ENCODE results near the gene HDAC5. TPM values are rescaled to one million over a fixed set of nuclear protein-coding genes. Genes with fewer than 3 reads are reported as not detected.

The HDAC5 gene
- total RNA-seq, 1 donor from 2014 or later = 51.2 TPM

DNA sequence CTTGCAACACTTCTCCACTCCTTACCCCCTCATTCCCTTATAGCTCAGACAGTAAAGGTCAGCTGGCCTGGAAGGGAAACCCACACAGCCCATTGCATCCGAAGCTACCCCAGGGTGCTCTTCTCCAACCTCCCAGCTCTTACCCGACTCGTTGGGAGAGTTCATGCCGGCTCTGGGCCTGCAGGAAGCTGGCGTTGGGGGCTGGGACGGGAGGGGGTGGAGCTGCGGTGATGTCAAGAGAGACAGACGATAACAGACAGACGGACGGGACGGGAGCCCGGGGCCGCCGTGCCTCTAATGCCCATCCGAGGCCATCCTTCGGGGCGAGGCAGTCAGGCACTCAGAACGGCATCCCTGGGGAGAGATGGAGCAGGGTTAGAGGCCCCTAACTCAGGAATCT lies 6.1 kb downstream of the HDAC5 start:
- peaks cover 3% of the 10 kb centered on the region for H3K36me3 Mint-ChIP-seq (ENCODE audit: low read depth)
- peaks cover 18% of the 10 kb centered on the region for H3K4me1 Mint-ChIP-seq (ENCODE audit: low read depth)
- H3K27ac Mint-ChIP-seq (ENCODE audit: unreplicated experiment) = no peak overlapping the region
- no peak for DNase-seq (ENCODE audit: low spot score)
- no peaks in the 10 kb centered on the region for H3K9me3 Mint-ChIP-seq (ENCODE audit: low read depth)
- H3K4me3 Mint-ChIP-seq (ENCODE audit: unreplicated experiment) = no peak overlapping the region
- TF ChIP-seq, protein P1, sequence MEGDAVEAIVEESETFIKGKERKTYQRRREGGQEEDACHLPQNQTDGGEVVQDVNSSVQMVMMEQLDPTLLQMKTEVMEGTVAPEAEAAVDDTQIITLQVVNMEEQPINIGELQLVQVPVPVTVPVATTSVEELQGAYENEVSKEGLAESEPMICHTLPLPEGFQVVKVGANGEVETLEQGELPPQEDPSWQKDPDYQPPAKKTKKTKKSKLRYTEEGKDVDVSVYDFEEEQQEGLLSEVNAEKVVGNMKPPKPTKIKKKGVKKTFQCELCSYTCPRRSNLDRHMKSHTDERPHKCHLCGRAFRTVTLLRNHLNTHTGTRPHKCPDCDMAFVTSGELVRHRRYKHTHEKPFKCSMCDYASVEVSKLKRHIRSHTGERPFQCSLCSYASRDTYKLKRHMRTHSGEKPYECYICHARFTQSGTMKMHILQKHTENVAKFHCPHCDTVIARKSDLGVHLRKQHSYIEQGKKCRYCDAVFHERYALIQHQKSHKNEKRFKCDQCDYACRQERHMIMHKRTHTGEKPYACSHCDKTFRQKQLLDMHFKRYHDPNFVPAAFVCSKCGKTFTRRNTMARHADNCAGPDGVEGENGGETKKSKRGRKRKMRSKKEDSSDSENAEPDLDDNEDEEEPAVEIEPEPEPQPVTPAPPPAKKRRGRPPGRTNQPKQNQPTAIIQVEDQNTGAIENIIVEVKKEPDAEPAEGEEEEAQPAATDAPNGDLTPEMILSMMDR (IDR thresholded peaks at IDR 0.05) = no peak
- no peaks in the 10 kb centered on the region for H3K27me3 Mint-ChIP-seq (ENCODE audit: low read depth)

DNA sequence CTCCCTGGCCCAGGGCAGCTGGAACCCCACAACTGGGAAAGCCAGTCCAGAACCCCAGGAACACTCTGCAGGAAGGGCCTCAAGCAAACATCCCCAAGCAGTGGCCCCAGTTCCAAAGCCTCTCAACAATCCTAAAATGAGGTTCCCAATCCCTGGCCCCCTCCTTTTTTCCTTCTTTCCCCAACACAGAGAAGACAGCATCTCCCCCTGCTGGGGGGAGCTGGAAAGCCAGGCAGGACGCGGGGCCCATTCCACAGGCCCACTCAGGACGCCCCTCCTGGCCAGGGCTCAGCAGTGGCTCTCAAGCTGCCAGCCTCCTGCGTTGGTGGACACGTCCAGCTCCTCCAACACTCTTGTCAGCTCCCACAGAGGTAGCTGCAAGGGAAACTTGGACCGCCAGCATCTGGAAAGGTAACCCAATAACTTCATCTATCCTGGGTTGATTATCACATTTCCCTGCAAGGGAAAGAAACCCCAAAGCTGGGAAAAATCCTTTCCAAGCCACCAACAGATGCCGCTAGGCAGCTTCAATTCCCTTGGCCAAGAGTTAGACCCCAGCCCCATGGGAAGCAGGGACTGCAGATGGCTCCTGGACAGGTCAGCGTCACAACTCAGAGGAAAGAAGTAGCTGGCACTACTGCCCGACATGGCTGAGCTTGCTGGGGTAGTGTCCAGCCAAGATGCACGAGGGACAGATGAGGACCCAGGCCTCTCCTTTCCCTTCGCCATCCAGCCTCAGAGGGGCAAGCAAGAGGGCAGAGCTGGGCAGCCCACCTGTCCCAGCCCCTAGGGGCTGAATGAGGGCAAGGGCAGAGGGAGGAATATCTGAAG lies 7.6 kb downstream of the HDAC5 start:
- no peak overlapping the region for H3K4me3 Mint-ChIP-seq (ENCODE audit: unreplicated experiment)
- no peak overlapping the region for H3K27ac Mint-ChIP-seq (ENCODE audit: unreplicated experiment)
- no peaks in the 10 kb centered on the region for H3K9me3 Mint-ChIP-seq (ENCODE audit: low read depth)
- no peak for DNase-seq (ENCODE audit: low spot score)
- TF ChIP-seq, protein P1 (IDR thresholded peaks at IDR 0.05) = peak; percentile 88
- no peaks in the 10 kb centered on the region for H3K27me3 Mint-ChIP-seq (ENCODE audit: low read depth)
- H3K36me3 Mint-ChIP-seq (ENCODE audit: low read depth) = peaks cover 3% of the 10 kb centered on the region
- peaks cover 20% of the 10 kb centered on the region for H3K4me1 Mint-ChIP-seq (ENCODE audit: low read depth)

DNA sequence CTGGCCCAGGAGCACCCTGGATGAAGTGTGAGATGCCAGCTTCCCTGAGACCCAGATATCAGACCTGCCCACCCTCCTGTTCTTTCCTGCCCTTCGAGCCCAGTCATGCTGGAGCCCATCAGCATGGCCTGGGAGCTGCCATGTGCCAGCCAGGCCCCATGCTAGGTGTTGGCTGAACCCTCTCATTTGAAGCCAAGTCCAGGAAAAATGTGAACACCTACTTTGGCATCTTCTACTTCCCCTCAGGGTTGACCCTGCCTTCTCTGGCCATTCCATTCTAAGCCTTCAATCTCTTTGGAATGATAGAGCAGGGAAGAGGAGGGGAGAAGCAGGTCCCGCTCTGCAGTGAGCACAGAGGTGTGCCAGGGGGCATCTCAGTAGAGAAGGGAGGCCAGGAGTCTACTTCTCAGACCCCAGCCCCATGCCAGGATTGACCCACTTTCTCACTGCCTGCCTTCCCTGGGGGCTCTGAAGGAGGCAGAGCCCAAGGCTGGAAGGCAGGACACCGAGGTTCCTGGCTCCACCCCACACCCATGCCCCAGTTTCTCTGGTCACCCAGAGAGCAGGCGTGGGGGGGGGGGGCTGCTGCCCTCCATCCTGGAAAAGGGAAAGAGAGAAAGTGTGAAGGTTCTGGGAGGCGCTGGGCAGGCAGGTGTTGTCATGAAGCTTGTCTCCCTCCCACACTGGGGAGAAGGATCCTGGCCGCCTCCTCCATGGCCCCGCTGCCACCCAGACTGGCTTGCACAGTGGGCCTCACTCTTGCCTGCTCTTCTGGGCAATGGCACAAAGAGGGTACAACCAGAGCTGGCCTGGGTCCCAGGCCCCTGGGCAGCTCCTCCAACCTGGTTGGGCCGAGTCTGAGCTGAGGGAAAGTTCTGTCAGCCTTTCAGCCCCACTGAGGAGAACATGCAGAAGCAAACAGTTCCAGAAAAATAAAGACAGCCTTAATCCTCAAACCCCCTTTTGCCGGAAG lies 9.3 kb downstream of the HDAC5 start:
- Mint-ChIP-seq H3K27me3 (ENCODE audit: low read depth) (no peaks in the 10 kb centered on the region), H3K4me1 (ENCODE audit: low read depth) (peaks cover 33% of the 10 kb centered on the region), H3K36me3 (ENCODE audit: low read depth) (peaks cover 3% of the 10 kb centered on the region), H3K9me3 (ENCODE audit: low read depth) (no peaks in the 10 kb centered on the region), H3K27ac (ENCODE audit: unreplicated experiment) (no peak overlapping the region), H3K4me3 (ENCODE audit: unreplicated experiment) (no peak overlapping the region)
- no peak for DNase-seq (ENCODE audit: low spot score)
- TF ChIP-seq, protein P1 (IDR thresholded peaks at IDR 0.05) = no peak

DNA sequence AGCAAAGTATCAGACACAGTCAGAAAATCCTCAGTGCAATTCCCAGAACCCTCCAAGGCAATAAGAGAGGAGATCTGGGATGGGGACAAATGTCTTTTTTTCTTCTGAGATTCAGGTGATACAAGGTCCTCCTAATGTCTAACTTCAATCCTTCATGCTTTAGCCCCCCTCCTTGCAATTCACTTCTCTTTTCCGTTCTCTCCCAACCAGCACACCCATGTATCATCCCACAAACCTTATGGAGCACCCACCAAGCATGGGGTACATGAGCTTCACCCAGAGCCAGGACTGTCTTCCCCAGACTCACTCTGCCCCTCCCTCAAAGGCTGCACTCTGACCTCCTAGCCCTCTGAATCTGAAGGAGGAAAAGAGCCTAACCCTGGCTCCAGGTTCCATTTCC lies 10.1 kb downstream of the HDAC5 start:
- Mint-ChIP-seq H3K4me1 (ENCODE audit: low read depth) (peaks cover 40% of the 10 kb centered on the region), H3K9me3 (ENCODE audit: low read depth) (no peaks in the 10 kb centered on the region), H3K27ac (ENCODE audit: unreplicated experiment) (no peak overlapping the region), H3K27me3 (ENCODE audit: low read depth) (no peaks in the 10 kb centered on the region), H3K36me3 (ENCODE audit: low read depth) (peaks cover 3% of the 10 kb centered on the region), H3K4me3 (ENCODE audit: unreplicated experiment) (no peak overlapping the region)
- TF ChIP-seq, protein P1 (IDR thresholded peaks at IDR 0.05) = no peak
- no peak for DNase-seq (ENCODE audit: low spot score)
